ENCODE measurements around the gene CALY.
"Not testable (repeated sequence)": the region's sequence is repeated elsewhere in the genome, so short reads cannot be mapped to it uniquely, and the experiment has no call there.

CALY gene

GRCh38 chr10:133327651-133328357 is 8.9 kb downstream of the CALY start:
- ATAC-seq = no peak

GRCh38 chr10:133326745-133327650 is 9.7 kb downstream of the CALY start:
- no peak for ATAC-seq

- ATAC-seq = no peak
Measured at GRCh38 chr10:133326223-133326551, 10.5 kb downstream of the CALY start.

- ATAC-seq = no peak
Measured at GRCh38 chr10:133325440-133326222, 11.1 kb downstream of the CALY start.

GRCh38 chr10:133324857-133325260 is 11.8 kb downstream of the CALY start:
- ATAC-seq = no peak

GRCh38 chr10:133324198-133324792 is 12.4 kb downstream of the CALY start:
- peak; percentile 55 to 71 for ATAC-seq

- not testable (repeated sequence) for ATAC-seq
Measured at GRCh38 chr10:133322064-133322709, 14.5 kb downstream of the CALY start.

- not testable (repeated sequence) for ATAC-seq
Measured at GRCh38 chr10:133320852-133321422, 15.8 kb downstream of the CALY start.

GRCh38 chr10:133318494-133319127 is 18.1 kb downstream of the CALY start:
- ATAC-seq = peak; percentile 87 to 90

GRCh38 chr10:133316732-133317131 is 20.0 kb downstream of the CALY start:
- no peak for ATAC-seq

GRCh38 chr10:133316266-133316665 is 20.4 kb downstream of the CALY start:
- ATAC-seq = no peak

GRCh38 chr10:133315847-133316246 is 20.8 kb downstream of the CALY start:
- ATAC-seq = no peak

GRCh38 chr10:133314911-133315310 is 21.8 kb downstream of the CALY start:
- ATAC-seq = no peak

GRCh38 chr10:133313192-133313591 is 23.5 kb downstream of the CALY start:
- no peak for ATAC-seq

GRCh38 chr10:133312769-133313145 is 23.9 kb downstream of the CALY start:
- ATAC-seq = no peak

GRCh38 chr10:133312016-133312768 is 24.5 kb downstream of the CALY start:
- no peak for ATAC-seq

- no peak for ATAC-seq
Measured at GRCh38 chr10:133311570-133311969, 25.1 kb downstream of the CALY start.

GRCh38 chr10:133310789-133311188 is 25.9 kb downstream of the CALY start:
- no peak for ATAC-seq

GRCh38 chr10:133310399-133310755 is 26.3 kb downstream of the CALY start:
- no peak for ATAC-seq

- no peak for ATAC-seq
Measured at GRCh38 chr10:133309720-133310398, 26.8 kb downstream of the CALY start.

All from activated CD4-positive, CD25-positive, alpha-beta regulatory T cell treated with anti-CD3 and anti-CD28 coated beads, Interleukin-2, amount 50 U/mL, for 24 hours (primary cell).